PFSK-1 (cell line): Measurements from ENCODE around the gene KIF1B.

Experiments
- FOXP2 ChIP-seq: optimal IDR thresholded peaks from 2 replicates; pipeline ENCODE3; 2011; ENCODE audit warnings: borderline replicate concordance, control low read depth, inconsistent platforms; ENCODE audit not compliant: insufficient read depth; ENCODE audit errors: extremely low read length, extremely low read depth
- POLR2AphosphoS5 ChIP-seq: IDR thresholded peaks from 2 replicates; pipeline ENCODE4 v1.6.1; 2012; ENCODE audit warnings: low read depth, mild to moderate bottlenecking, control low read depth, low read length, moderate library complexity
- REST ChIP-seq, 2 experiments: IDR thresholded peaks; 2 replicates each; pipeline versions ENCODE4 v1.6.1 to v1.8.0; 2011 to 2012; ENCODE audit warnings: low read depth in 2 of 2, low read length in 2 of 2, control low read depth in 1 of 2, inconsistent platforms in 1 of 2, mild to moderate bottlenecking in 1 of 2, moderate library complexity in 1 of 2; ENCODE audit not compliant: insufficient read depth in 1 of 2
- SIN3A ChIP-seq: IDR thresholded peaks from 2 replicates; pipeline ENCODE4 v1.6.1; 2012; ENCODE audit warnings: mild to moderate bottlenecking, low read length, moderate library complexity, borderline replicate concordance; ENCODE audit not compliant: insufficient read depth
- TAF1 ChIP-seq: IDR thresholded peaks from 2 replicates; pipeline ENCODE4 v1.6.1; 2012; ENCODE audit warnings: low read length, control low read depth, borderline replicate concordance; ENCODE audit not compliant: insufficient read depth

GRCh38 chr1:10252508-10252907 is 42.1 kb downstream of the KIF1B start:
- TF ChIP-seq POLR2AphosphoS5, result no peak
- TF ChIP-seq TAF1, result no peak
- no peak for TF ChIP-seq SIN3A
- TF ChIP-seq REST (IDR thresholded peaks at IDR 0.05; ENCODE audit: insufficient read depth in 1 of 2, low read depth in 2 of 2, low read length in 2 of 2), result no peak
- TF ChIP-seq FOXP2, result no peak
